Subcutaneous adipose tissue (tissue), 4 donors: Measurements from ENCODE around the gene AP1G1. TPM values are rescaled to one million over a fixed set of nuclear protein-coding genes. Genes with fewer than 3 reads are reported as not detected.

Experiments
- total RNA-seq, 4 donors: library from RNA; depleted of rRNA; stranded (reverse); fragments of >200 nt; gene quantifications; one replicate each; pipeline ENCODE4 v1.1.0, GENCODE V29; 2016
- TF ChIP-seq, protein P1 (sequence below): fragments of 450-650 bp; IDR thresholded peaks from one replicate; pipeline ENCODE4 v1.5.1; 2016; ENCODE audit warnings: low read depth, mild to moderate bottlenecking, control low read depth, antibody characterized with exemption, moderate library complexity

The AP1G1 gene
- total RNA-seq, 4 donors from 2014 or later: 69.0 to 114 (median 81.2) TPM

GRCh38 chr16:71738855-71739254 lies 69.8 kb downstream of the AP1G1 start:
- TF ChIP-seq, protein P1, sequence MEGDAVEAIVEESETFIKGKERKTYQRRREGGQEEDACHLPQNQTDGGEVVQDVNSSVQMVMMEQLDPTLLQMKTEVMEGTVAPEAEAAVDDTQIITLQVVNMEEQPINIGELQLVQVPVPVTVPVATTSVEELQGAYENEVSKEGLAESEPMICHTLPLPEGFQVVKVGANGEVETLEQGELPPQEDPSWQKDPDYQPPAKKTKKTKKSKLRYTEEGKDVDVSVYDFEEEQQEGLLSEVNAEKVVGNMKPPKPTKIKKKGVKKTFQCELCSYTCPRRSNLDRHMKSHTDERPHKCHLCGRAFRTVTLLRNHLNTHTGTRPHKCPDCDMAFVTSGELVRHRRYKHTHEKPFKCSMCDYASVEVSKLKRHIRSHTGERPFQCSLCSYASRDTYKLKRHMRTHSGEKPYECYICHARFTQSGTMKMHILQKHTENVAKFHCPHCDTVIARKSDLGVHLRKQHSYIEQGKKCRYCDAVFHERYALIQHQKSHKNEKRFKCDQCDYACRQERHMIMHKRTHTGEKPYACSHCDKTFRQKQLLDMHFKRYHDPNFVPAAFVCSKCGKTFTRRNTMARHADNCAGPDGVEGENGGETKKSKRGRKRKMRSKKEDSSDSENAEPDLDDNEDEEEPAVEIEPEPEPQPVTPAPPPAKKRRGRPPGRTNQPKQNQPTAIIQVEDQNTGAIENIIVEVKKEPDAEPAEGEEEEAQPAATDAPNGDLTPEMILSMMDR: no peak

DNA sequence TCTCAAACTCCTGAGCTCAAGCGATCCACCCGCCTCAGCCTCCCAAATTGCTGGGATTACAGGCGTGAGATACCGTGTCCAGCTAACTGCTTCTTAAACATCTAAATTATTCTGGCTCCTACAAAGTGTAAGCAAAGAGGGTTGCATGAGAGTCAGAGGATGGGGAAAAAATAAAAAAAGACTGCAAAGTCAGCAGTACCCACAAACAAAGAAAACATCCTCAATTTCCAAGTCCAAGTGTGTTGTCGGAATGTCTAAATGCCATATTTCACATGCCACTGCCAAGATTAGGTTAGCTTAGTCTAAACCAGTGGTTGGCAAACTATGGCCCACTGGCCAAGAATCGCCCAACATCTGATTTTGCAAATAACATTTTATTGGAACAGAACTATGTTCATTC lies 71.1 kb downstream of the AP1G1 start:
- TF ChIP-seq, protein P1: no peak

DNA sequence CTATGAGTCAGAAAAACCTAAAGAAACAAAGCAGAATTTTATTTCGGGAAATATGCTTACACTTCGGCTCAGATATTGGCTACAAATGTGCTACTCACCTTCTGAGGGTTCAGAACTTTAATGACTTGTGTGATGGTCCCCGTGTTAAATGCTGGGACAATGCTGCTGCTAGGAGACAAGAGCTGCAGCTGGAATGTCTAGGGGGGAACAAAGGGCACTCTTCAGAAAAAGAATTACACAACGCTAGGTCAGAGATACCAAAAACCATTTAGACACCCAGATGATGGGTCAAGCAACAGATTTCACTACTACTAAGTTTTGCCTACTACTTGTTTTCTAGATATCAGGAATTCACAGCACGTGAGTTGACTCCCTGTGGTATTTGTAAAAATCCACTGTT lies 74.1 kb downstream of the AP1G1 start:
- TF ChIP-seq, protein P1: no peak

GRCh38 chr16:71732587-71732986 lies 76.0 kb downstream of the AP1G1 start:
- TF ChIP-seq, protein P1: no peak

DNA sequence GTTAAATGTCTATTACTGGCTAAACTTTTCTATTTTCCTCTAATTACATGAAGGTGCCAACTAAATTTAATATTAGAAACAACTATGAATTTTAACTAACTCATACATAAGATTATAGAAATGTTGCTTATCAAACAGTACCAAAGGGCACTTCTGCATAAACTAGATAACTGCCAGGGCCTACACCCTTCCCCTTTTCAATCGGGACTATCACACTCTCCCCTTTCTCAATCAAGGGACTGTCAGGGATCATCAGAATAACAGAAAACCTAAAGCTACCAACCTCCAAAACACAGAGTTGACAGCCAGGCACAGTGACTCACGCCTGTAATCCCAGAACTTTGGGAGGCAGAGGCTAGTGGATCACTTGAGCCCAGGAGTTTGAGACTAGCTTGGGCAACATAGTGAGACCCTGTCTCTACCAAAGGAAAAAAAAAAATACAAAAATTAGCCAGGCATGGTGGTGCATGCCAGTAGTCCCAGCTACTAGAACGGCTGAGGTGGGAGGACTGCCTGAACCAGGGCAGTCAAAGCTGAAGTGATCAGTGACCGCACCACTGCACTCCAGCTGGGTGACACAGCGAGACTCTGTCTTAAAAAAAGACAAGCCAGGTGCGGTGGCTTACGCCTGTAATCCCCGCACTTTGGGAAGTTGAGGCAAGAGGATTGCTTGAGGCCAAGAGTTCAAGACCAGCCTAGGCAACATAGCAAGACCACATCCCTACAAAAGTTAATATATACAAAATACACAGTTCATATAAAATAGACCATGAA lies 80.9 kb downstream of the AP1G1 start:
- TF ChIP-seq, protein P1: no peak

DNA sequence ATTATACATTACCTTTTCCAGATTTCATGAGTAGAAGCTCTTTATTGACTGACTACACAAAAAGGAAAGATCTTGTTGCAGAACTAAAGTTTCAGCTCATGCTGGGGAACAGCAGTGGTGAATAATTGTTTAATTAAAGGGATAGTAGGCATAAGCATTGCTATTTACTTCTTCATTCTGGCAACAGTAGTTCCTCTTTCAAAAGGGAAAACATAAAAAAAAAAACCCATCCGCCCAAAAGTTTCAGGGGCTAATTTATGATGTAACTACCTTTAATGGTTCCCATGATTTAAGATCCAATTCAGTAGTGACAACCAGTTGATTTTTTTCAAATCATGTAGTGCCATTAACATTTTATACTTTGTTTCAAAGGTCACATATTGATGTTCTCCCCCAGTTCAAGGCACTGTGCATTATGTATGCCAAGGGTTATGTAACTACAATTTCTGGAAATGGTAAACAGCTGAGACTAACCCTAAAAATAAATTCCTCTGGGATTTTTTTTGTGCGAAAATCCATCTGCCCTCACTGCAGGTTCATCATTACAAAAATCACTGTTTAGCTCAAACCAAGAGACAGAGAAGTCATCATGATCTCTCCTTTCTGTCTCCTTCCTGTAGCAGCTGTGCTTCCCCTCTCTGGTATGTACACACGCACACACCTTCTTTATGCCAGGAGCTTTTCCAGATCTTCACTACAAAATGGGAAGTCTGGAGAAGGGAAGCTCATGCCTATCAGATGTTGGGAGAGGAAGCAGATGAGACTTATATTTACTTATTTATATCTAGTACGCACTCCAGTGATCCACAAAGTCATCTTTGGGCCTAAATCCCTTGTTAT lies 81.9 kb downstream of the AP1G1 start:
- TF ChIP-seq, protein P1: no peak

- TF ChIP-seq, protein P1: no peak
These were observed 84.3 kb downstream of the AP1G1 start, which contains the start of gene PHLPP2 for GRCh38 chr16:71724320-71724751. Gene PHLPP2 (minus strand): TSS chr16:71724701. CDS start chr16:71714795, 9,906 bp downstream.
